ENCODE measurements around the gene NHLH2.
A peak's percentile ranks its signal among the peaks of the same experiment; 100 is the strongest.

Gene NHLH2

GRCh38 chr1:115837740-115838421 lies 3.0 kb downstream of the NHLH2 start:
- no peak for DNase-seq

- DNase-seq = no peak
Observed at GRCh38 chr1:115837341-115837739, 3.6 kb downstream of the NHLH2 start.

- no peak for DNase-seq
Observed at GRCh38 chr1:115833856-115834255, 7.1 kb downstream of the NHLH2 start.

- DNase-seq = no peak
Observed at GRCh38 chr1:115832651-115833050, 8.3 kb downstream of the NHLH2 start.

- DNase-seq = no peak
Observed at GRCh38 chr1:115830963-115831362, 10.0 kb downstream of the NHLH2 start.

GRCh38 chr1:115829947-115830346 lies 11.0 kb downstream of the NHLH2 start:
- DNase-seq = no peak

GRCh38 chr1:115829023-115829674 lies 11.8 kb downstream of the NHLH2 start:
- peak; percentile 41 for DNase-seq

- DNase-seq = no peak
Observed at GRCh38 chr1:115828101-115829022, 12.6 kb downstream of the NHLH2 start.

GRCh38 chr1:115827452-115828044 lies 13.4 kb downstream of the NHLH2 start:
- no peak for DNase-seq

- DNase-seq = no peak
Observed at GRCh38 chr1:115826628-115827027, 14.3 kb downstream of the NHLH2 start.

GRCh38 chr1:115822117-115822516 lies 18.8 kb downstream of the NHLH2 start:
- DNase-seq = no peak

- no peak for DNase-seq
Observed at GRCh38 chr1:115815694-115816093, 25.2 kb downstream of the NHLH2 start.

- no peak for DNase-seq
Observed at GRCh38 chr1:115814685-115815398, 26.1 kb downstream of the NHLH2 start.

- no peak for DNase-seq
Observed at GRCh38 chr1:115813727-115814126, 27.2 kb downstream of the NHLH2 start.

GRCh38 chr1:115811140-115811828 lies 29.6 kb downstream of the NHLH2 start:
- no peak for DNase-seq

- no peak for DNase-seq
Observed at GRCh38 chr1:115810609-115811008, 30.3 kb downstream of the NHLH2 start.

GRCh38 chr1:115809847-115810246 lies 31.1 kb downstream of the NHLH2 start:
- DNase-seq = no peak

GRCh38 chr1:115809076-115809475 lies 31.9 kb downstream of the NHLH2 start:
- no peak for DNase-seq

- DNase-seq = peak; percentile 53
Observed at GRCh38 chr1:115807723-115808122, 33.2 kb downstream of the NHLH2 start.

GRCh38 chr1:115805597-115805996 lies 35.3 kb downstream of the NHLH2 start:
- DNase-seq = no peak

- no peak for DNase-seq
Observed at GRCh38 chr1:115802416-115802815, 38.5 kb downstream of the NHLH2 start.

- DNase-seq = no peak
Observed at GRCh38 chr1:115797486-115797885, 43.4 kb downstream of the NHLH2 start.

Measured in kidney glomerular epithelial cell (primary cell).